ENCODE measurements around the gene EIF1B. TPM values are rescaled to one million over a fixed set of nuclear protein-coding genes. Genes with fewer than 3 reads are reported as not detected.
"Not testable (repeated sequence)": the region's sequence is repeated elsewhere in the genome, so short reads cannot be mapped to it uniquely, and the experiment has no call there.

EIF1B gene
- 111 TPM for polyA plus RNA-seq (2013, experiment 1 of 2)
- 120 TPM for polyA plus RNA-seq (2013, experiment 2 of 2)

- H3K36me3 ChIP-seq (ENCODE audit: insufficient read depth, low read length), result peaks cover 39% of the 10 kb centered on the region
- WGBS, result under 1% methylated on average over 50 of the region's 50 CpGs
- peak within 1 kb of the TSS; percentile 96 for H3K27ac ChIP-seq (ENCODE audit: low read depth, low read length)
- H3K4me1 ChIP-seq (ENCODE audit: insufficient read depth, low read length), result peaks cover 10% of the 10 kb centered on the region
- no peaks in the 10 kb centered on the region for H3K27me3 ChIP-seq (ENCODE audit: insufficient read depth, low read length)
- H3K4me3 ChIP-seq (ENCODE audit: low read length), result peak within 1 kb of the TSS; percentile 83
- H3K9ac ChIP-seq (ENCODE audit: low read depth, low read length), result peak within 1 kb of the TSS; percentile 100
- H3K9me3 ChIP-seq (ENCODE audit: insufficient read depth, low read depth, low read length), result no peaks in the 10 kb centered on the region
Measured at GRCh38 chr3:40309418-40309924, at the start of gene EIF1B. Gene EIF1B (plus strand): TSS chr3:40309707. CDS start chr3:40309942, 235 bp downstream.

GRCh38 chr3:40262331-40262730, 47.2 kb upstream of the EIF1B start:
- no peaks in the 10 kb centered on the region for H3K9me3 ChIP-seq (ENCODE audit: insufficient read depth, low read depth, low read length)
- no peaks in the 10 kb centered on the region for H3K36me3 ChIP-seq (ENCODE audit: insufficient read depth, low read length)
- H3K27ac ChIP-seq (ENCODE audit: low read depth, low read length), result no peak overlapping the region
- peaks cover 4% of the 10 kb centered on the region for H3K4me1 ChIP-seq (ENCODE audit: insufficient read depth, low read length)
- H3K9ac ChIP-seq (ENCODE audit: low read depth, low read length), result no peak overlapping the region
- H3K27me3 ChIP-seq (ENCODE audit: insufficient read depth, low read length), result no peaks in the 10 kb centered on the region
- H3K4me3 ChIP-seq (ENCODE audit: low read length), result no peak overlapping the region

GRCh38 chr3:40264451-40264850, 45.1 kb upstream of the EIF1B start:
- H3K27me3 ChIP-seq (ENCODE audit: insufficient read depth, low read length), result no peaks in the 10 kb centered on the region
- peaks cover 8% of the 10 kb centered on the region for H3K4me1 ChIP-seq (ENCODE audit: insufficient read depth, low read length)
- no peaks in the 10 kb centered on the region for H3K36me3 ChIP-seq (ENCODE audit: insufficient read depth, low read length)
- H3K9me3 ChIP-seq (ENCODE audit: insufficient read depth, low read depth, low read length), result no peaks in the 10 kb centered on the region
- 83% methylated on average over 1 of the region's 1 CpG for WGBS
- no peak overlapping the region for H3K4me3 ChIP-seq (ENCODE audit: low read length)
- no peak overlapping the region for H3K27ac ChIP-seq (ENCODE audit: low read depth, low read length)
- H3K9ac ChIP-seq (ENCODE audit: low read depth, low read length), result no peak overlapping the region

- Histone ChIP-seq H3K4me3 (ENCODE audit: low read length) (no peak overlapping the region), H3K4me1 (ENCODE audit: insufficient read depth, low read length) (peaks cover 4% of the 10 kb centered on the region; the same call in 1 of the 2 replicates), H3K27me3 (ENCODE audit: insufficient read depth, low read length) (no peaks in the 10 kb centered on the region), H3K36me3 (ENCODE audit: insufficient read depth, low read length) (no peaks in the 10 kb centered on the region), H3K9ac (ENCODE audit: low read depth, low read length) (no peak overlapping the region), H3K9me3 (ENCODE audit: insufficient read depth, low read depth, low read length) (no peaks in the 10 kb centered on the region), H3K27ac (ENCODE audit: low read depth, low read length) (no peak overlapping the region)
Measured at GRCh38 chr3:40265181-40265580, 44.3 kb upstream of the EIF1B start.

GRCh38 chr3:40267937-40268724, 41.4 kb upstream of the EIF1B start:
- no peak overlapping the region for H3K4me3 ChIP-seq (ENCODE audit: low read length)
- 91% methylated on average over 3 of the region's 4 CpGs for WGBS
- H3K36me3 ChIP-seq (ENCODE audit: insufficient read depth, low read length), result no peaks in the 10 kb centered on the region
- H3K27ac ChIP-seq (ENCODE audit: low read depth, low read length), result no peak overlapping the region
- no peak overlapping the region for H3K9ac ChIP-seq (ENCODE audit: low read depth, low read length)
- no peaks in the 10 kb centered on the region for H3K27me3 ChIP-seq (ENCODE audit: insufficient read depth, low read length)
- H3K4me1 ChIP-seq (ENCODE audit: insufficient read depth, low read length), result peaks cover 4% of the 10 kb centered on the region; the same call in 1 of the 2 replicates
- H3K9me3 ChIP-seq (ENCODE audit: insufficient read depth, low read depth, low read length), result no peaks in the 10 kb centered on the region

- H3K36me3 ChIP-seq (ENCODE audit: insufficient read depth, low read length), result no peaks in the 10 kb centered on the region
- H3K4me3 ChIP-seq (ENCODE audit: low read length), result no peak overlapping the region
- WGBS, result 88% methylated on average over 2 of the region's 2 CpGs
- H3K4me1 ChIP-seq (ENCODE audit: insufficient read depth, low read length), result peaks cover 4% of the 10 kb centered on the region; the same call in 1 of the 2 replicates
- no peak overlapping the region for H3K9ac ChIP-seq (ENCODE audit: low read depth, low read length)
- H3K27ac ChIP-seq (ENCODE audit: low read depth, low read length), result no peak overlapping the region
- H3K9me3 ChIP-seq (ENCODE audit: insufficient read depth, low read depth, low read length), result no peaks in the 10 kb centered on the region
- no peaks in the 10 kb centered on the region for H3K27me3 ChIP-seq (ENCODE audit: insufficient read depth, low read length)
Measured at GRCh38 chr3:40268802-40269524, 40.5 kb upstream of the EIF1B start.

GRCh38 chr3:40278791-40279190, 30.7 kb upstream of the EIF1B start:
- Histone ChIP-seq H3K27ac (ENCODE audit: low read depth, low read length) (no peak overlapping the region), H3K9me3 (ENCODE audit: insufficient read depth, low read depth, low read length) (no peaks in the 10 kb centered on the region), H3K27me3 (ENCODE audit: insufficient read depth, low read length) (no peaks in the 10 kb centered on the region), H3K4me3 (ENCODE audit: low read length) (no peak overlapping the region), H3K9ac (ENCODE audit: low read depth, low read length) (no peak overlapping the region), H3K36me3 (ENCODE audit: insufficient read depth, low read length) (no peaks in the 10 kb centered on the region), H3K4me1 (ENCODE audit: insufficient read depth, low read length) (no peaks in the 10 kb centered on the region)
- 0% methylated on average over 1 of the region's 1 CpG for WGBS

- Histone ChIP-seq H3K9me3 (ENCODE audit: insufficient read depth, low read depth, low read length) (no peaks in the 10 kb centered on the region), H3K27ac (ENCODE audit: low read depth, low read length) (no peak overlapping the region), H3K27me3 (ENCODE audit: insufficient read depth, low read length) (no peaks in the 10 kb centered on the region), H3K4me1 (ENCODE audit: insufficient read depth, low read length) (no peaks in the 10 kb centered on the region), H3K9ac (ENCODE audit: low read depth, low read length) (no peak overlapping the region), H3K36me3 (ENCODE audit: insufficient read depth, low read length) (no peaks in the 10 kb centered on the region), H3K4me3 (ENCODE audit: low read length) (no peak overlapping the region)
- WGBS, result 92% methylated on average over 1 of the region's 2 CpGs
Measured at GRCh38 chr3:40281995-40282394, 27.5 kb upstream of the EIF1B start.

- not testable (repeated sequence) for H3K9ac ChIP-seq (ENCODE audit: low read depth, low read length); H3K4me3 ChIP-seq (ENCODE audit: low read length); H3K27ac ChIP-seq (ENCODE audit: low read depth, low read length); H3K9me3 ChIP-seq (ENCODE audit: insufficient read depth, low read depth, low read length); H3K27me3 ChIP-seq (ENCODE audit: insufficient read depth, low read length); H3K36me3 ChIP-seq (ENCODE audit: insufficient read depth, low read length); H3K4me1 ChIP-seq (ENCODE audit: insufficient read depth, low read length)
- WGBS, result 96% methylated on average over 5 of the region's 5 CpGs
Measured at GRCh38 chr3:40283057-40283456, 26.4 kb upstream of the EIF1B start.

- Histone ChIP-seq H3K9me3 (ENCODE audit: insufficient read depth, low read depth, low read length) (peaks cover 7% of the 10 kb centered on the region), H3K4me3 (ENCODE audit: low read length) (no peak overlapping the region), H3K36me3 (ENCODE audit: insufficient read depth, low read length) (no peaks in the 10 kb centered on the region), H3K27ac (ENCODE audit: low read depth, low read length) (no peak overlapping the region), H3K27me3 (ENCODE audit: insufficient read depth, low read length) (no peaks in the 10 kb centered on the region), H3K9ac (ENCODE audit: low read depth, low read length) (no peak overlapping the region), H3K4me1 (ENCODE audit: insufficient read depth, low read length) (peaks cover 2% of the 10 kb centered on the region; the same call in 1 of the 2 replicates)
- WGBS, result 97% methylated on average over 2 of the region's 2 CpGs
Measured at GRCh38 chr3:40287248-40287647, 22.3 kb upstream of the EIF1B start.

GRCh38 chr3:40290396-40290795, 19.1 kb upstream of the EIF1B start:
- Histone ChIP-seq H3K27me3 (ENCODE audit: insufficient read depth, low read length) (no peaks in the 10 kb centered on the region), H3K9ac (ENCODE audit: low read depth, low read length) (no peak overlapping the region), H3K4me3 (ENCODE audit: low read length) (no peak overlapping the region), H3K27ac (ENCODE audit: low read depth, low read length) (no peak overlapping the region), H3K9me3 (ENCODE audit: insufficient read depth, low read depth, low read length) (peaks cover 7% of the 10 kb centered on the region), H3K36me3 (ENCODE audit: insufficient read depth, low read length) (no peaks in the 10 kb centered on the region), H3K4me1 (ENCODE audit: insufficient read depth, low read length) (peaks cover 16% of the 10 kb centered on the region)
- WGBS, result 93% methylated on average over 6 of the region's 6 CpGs

Measured in HUES64 (cell line).